ENCODE data around the gene ATP2B3. TPM values are rescaled to one million over a fixed set of nuclear protein-coding genes. Genes with fewer than 3 reads are reported as not detected.

ATP2B3 gene
- total and polyA plus RNA-seq, 9 of the 15 experiments (the other 6 are each of a cell fraction or from before 2014, with no cell fraction given): 0.04 TPM; not detected in 8

DNA sequence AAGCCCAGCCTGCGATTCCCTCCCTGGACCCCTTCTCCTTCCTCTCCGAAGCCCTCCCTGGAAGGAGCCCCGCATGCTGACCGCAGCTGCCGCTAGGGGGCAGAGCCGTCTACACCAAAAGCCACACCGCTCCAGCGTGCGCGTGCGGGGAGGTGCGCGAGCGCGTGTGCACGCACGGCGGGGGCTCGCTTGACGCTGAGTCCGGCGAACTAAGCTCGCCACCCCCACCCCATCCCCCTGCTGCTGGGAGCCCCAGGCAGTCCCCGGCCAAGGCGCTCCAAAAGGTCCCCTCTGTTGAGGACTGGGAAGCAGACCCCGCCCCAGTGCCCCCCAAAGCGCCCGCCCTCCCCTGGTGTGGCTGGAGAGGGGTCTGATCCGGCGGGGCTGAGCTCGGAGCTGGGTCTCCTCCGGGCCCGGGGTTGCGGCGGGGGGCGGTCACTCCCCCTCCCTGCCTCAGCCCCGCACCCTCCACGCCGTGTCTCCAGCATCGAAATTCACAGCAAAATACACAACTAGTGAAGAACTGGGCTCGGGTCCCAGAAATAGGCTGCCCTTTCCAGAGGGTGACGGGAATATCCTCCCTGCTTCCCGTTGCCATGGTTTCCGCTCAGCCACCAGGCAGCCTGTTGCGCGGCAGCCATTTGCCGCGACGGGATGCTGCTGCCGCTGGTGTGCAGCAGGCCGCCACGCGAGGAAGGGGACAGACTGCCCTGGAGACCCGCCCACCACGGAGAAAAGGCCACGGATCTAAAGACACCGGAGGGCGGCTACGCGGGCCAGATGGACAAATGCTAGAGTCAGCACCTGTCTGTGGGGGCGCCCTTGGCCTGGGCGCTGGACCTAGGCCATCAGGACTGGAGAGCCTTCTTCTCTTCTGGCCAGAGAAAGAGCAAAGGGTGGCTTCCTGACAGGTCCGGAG lies 92.7 kb downstream of the ATP2B3 start (continued):
- no peak for TF ChIP-seq ZNF274 (IDR thresholded peaks at IDR 0.05; ENCODE audit: borderline replicate concordance, low read depth, low read length)
- TF ChIP-seq TCF3 (CRISPR knock-in tag; IDR thresholded peaks at IDR 0.05): no peak
- no peak for TF ChIP-seq HES1 (IDR thresholded peaks at IDR 0.05; ENCODE audit: low read depth)
- no peak for TF ChIP-seq ZNF507 (tag; conservative IDR thresholded peaks at IDR 0.05)
- TF ChIP-seq ZBTB43 (CRISPR knock-in tag; IDR thresholded peaks at IDR 0.05): 0 out of 2 replicates have a peak, but pooled peaks have one; percentile 64
- no peak for TF ChIP-seq HCFC1 (IDR thresholded peaks at IDR 0.05; ENCODE audit: low read depth, low read length)
- TF ChIP-seq TRIM24 (IDR thresholded peaks at IDR 0.05): no peak
- no peak for TF ChIP-seq RNF219 (CRISPR knock-in tag; IDR thresholded peaks at IDR 0.05)
- TF ChIP-seq ZNF134 (CRISPR knock-in tag; conservative IDR thresholded peaks at IDR 0.05): no peak
- TF ChIP-seq CC2D1A (IDR thresholded peaks at IDR 0.05): no peak
- no peak for TF ChIP-seq NFYB (IDR thresholded peaks at IDR 0.05; ENCODE audit: extremely low read depth, insufficient read length)
- TF ChIP-seq NUFIP1 (IDR thresholded peaks at IDR 0.05; ENCODE audit: partially characterized antibody): no peak
- TF ChIP-seq GMEB1 (CRISPR knock-in tag; IDR thresholded peaks at IDR 0.05): peak; percentile 88
- no peak for TF ChIP-seq ATF7 (IDR thresholded peaks at IDR 0.05)
- no peak for TF ChIP-seq ETV6 (IDR thresholded peaks at IDR 0.05; ENCODE audit: borderline replicate concordance in 1 of 2, low read depth in 2 of 2, low read length in 1 of 2)
- peak; percentile 83; the same call in 1 of the 2 replicates for TF ChIP-seq ETV6 (CRISPR knock-in tag; IDR thresholded peaks at IDR 0.05; ENCODE audit: borderline replicate concordance)
- no peak for TF ChIP-seq HNRNPUL1 (IDR thresholded peaks at IDR 0.05; ENCODE audit: low read length)
- no peak for TF ChIP-seq ZNF696 (CRISPR knock-in tag; conservative IDR thresholded peaks at IDR 0.05)
- no peak for TF ChIP-seq FOXA1 (IDR thresholded peaks at IDR 0.05; ENCODE audit: borderline replicate concordance)
- TF ChIP-seq CBX2 (IDR thresholded peaks at IDR 0.05; ENCODE audit: insufficient read depth, low read length, poor library complexity, severe bottlenecking): no peak
- TF ChIP-seq RBM34 (IDR thresholded peaks at IDR 0.05; ENCODE audit: borderline replicate concordance, insufficient read depth, low read length): no peak
- TF ChIP-seq ZNF212 (CRISPR knock-in tag; IDR thresholded peaks at IDR 0.05): no peak

Data from K562 (cell line).